Mesendoderm (in vitro differentiated cells): ENCODE data around the gene GPRC5B.

Experiments
- DNase-seq: peaks from one replicate; pipeline ENCODE4 v3.0.0; 2013
- H2AK5ac ChIP-seq: 2 replicates; pipeline ENCODE4 v1.6.1; 2013; ENCODE audit warnings: low read length, inconsistent platforms
- H2BK120ac ChIP-seq: 2 replicates; pipeline ENCODE4 v1.6.1; 2013; ENCODE audit warnings: low read depth, mild to moderate bottlenecking, low read length, moderate library complexity, mixed read lengths
- H2BK15ac ChIP-seq: replicated peaks from 2 replicates; pipeline ENCODE4 v1.6.1; 2013; ENCODE audit warnings: low read depth, mild to moderate bottlenecking, moderate library complexity
- H2BK5ac ChIP-seq: 2 replicates; pipeline ENCODE4 v1.6.1; 2013; ENCODE audit warnings: low read length, inconsistent platforms
- H3K18ac ChIP-seq: 2 replicates; pipeline ENCODE4 v1.6.1; 2013; ENCODE audit warnings: mild to moderate bottlenecking, low read length, mixed read lengths
- H3K23ac ChIP-seq: one replicate; pipeline ENCODE4 v1.6.1; 2013; ENCODE audit warnings: low read length
- H3K27ac ChIP-seq: 2 replicates; pipeline ENCODE4 v1.5.1; 2013; ENCODE audit warnings: low read depth, mild to moderate bottlenecking, inconsistent platforms, low read length, moderate library complexity
- H3K27me3 ChIP-seq: 2 replicates; pipeline ENCODE4 v1.6.1; 2013; ENCODE audit warnings: low read length, control low read depth, mild to moderate bottlenecking, inconsistent platforms; ENCODE audit not compliant: insufficient read depth, poor library complexity
- H3K36me3 ChIP-seq: 2 replicates; pipeline ENCODE4 v1.6.1; 2013; ENCODE audit warnings: low read length, inconsistent platforms; ENCODE audit not compliant: control insufficient read depth, insufficient read depth
- H3K4ac ChIP-seq: one replicate; pipeline ENCODE4 v1.6.1; 2013; ENCODE audit warnings: low read depth, mild to moderate bottlenecking, low read length, moderate library complexity
- H3K4me1 ChIP-seq: 2 replicates; pipeline ENCODE4 v1.6.1; 2013; ENCODE audit warnings: low read depth, low read length, inconsistent platforms; ENCODE audit not compliant: control insufficient read depth
- H3K4me2 ChIP-seq: 2 replicates; pipeline ENCODE4 v1.6.1; 2013; ENCODE audit warnings: low read length
- H3K4me3 ChIP-seq: 2 replicates; pipeline ENCODE4 v1.5.1; 2013; ENCODE audit warnings: mild to moderate bottlenecking, low read length
- H3K56ac ChIP-seq: one replicate; pipeline ENCODE4 v1.6.1; 2013; ENCODE audit warnings: low read length
- H3K79me1 ChIP-seq: 2 replicates; pipeline ENCODE4 v1.6.1; 2013; ENCODE audit warnings: low read length, inconsistent platforms
- H3K79me2 ChIP-seq: 2 replicates; pipeline ENCODE4 v1.6.1; 2013; ENCODE audit warnings: mild to moderate bottlenecking, low read length; ENCODE audit not compliant: control insufficient read depth, insufficient read depth
- H3K9ac ChIP-seq: 2 replicates; pipeline ENCODE4 v1.6.1; 2013; ENCODE audit warnings: low read length, inconsistent platforms
- H4K5ac ChIP-seq: one replicate; pipeline ENCODE4 v1.6.1; 2013; ENCODE audit warnings: low read length
- H4K8ac ChIP-seq: one replicate; pipeline ENCODE4 v1.6.1; 2013; ENCODE audit warnings: low read depth, mild to moderate bottlenecking, control low read depth, low read length, moderate library complexity
- WGBS: extraction: QIAGEN DNeasy Blood & Tissue Kit; methylation state at CpG from one replicate; pipeline ENCODE4 v1.1.7; 2013; ENCODE audit warnings: low lambda C conversion rate, missing lambda C conversion rate; ENCODE audit not compliant: insufficient coverage; ENCODE audit errors: extremely low coverage; 5-methylcytosine and 5-hydroxymethylcytosine counted together

GPRC5B gene

GRCh38 chr16:19835968-19836421 lies 48.7 kb downstream of the GPRC5B start:
- Histone ChIP-seq H3K27me3 (no peaks in the 10 kb centered on the region), H3K4ac (no peak overlapping the region), H3K4me3 (no peak overlapping the region), H3K4me2 (no peak overlapping the region), H3K23ac (no peak overlapping the region), H3K9ac (no peak overlapping the region), H2BK15ac (no peak overlapping the region), H3K18ac (no peak overlapping the region), H3K36me3 (no peaks in the 10 kb centered on the region), H4K5ac (no peak overlapping the region), H3K56ac (no peak overlapping the region), H3K4me1 (no peaks in the 10 kb centered on the region), H3K79me1 (no peaks in the 10 kb centered on the region), H3K79me2 (no peaks in the 10 kb centered on the region), H4K8ac (no peak overlapping the region), H3K27ac (no peak overlapping the region), H2BK120ac (no peak overlapping the region), H2BK5ac (no peak overlapping the region), H2AK5ac (no peak overlapping the region)
- no peak for DNase-seq

DNA sequence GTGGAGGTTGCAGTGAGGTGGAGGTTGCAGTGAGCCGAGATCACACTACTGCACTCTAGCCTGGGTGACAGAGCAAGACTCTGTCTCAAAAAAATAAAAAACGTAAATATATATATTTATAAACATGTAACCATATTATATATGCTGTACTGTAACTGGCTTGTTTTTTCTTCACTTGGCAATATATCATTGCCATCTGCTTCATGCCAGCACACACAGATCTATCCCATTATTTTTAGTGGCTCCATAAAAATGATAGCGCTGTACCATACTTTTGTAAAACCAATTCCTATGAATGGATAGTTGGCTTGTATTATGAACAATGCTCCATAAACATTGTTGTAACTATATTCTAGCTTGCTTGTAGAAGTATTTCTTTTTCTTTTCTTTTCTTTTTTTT lies 49.5 kb downstream of the GPRC5B start:
- H2BK15ac ChIP-seq: no peak overlapping the region

DNA sequence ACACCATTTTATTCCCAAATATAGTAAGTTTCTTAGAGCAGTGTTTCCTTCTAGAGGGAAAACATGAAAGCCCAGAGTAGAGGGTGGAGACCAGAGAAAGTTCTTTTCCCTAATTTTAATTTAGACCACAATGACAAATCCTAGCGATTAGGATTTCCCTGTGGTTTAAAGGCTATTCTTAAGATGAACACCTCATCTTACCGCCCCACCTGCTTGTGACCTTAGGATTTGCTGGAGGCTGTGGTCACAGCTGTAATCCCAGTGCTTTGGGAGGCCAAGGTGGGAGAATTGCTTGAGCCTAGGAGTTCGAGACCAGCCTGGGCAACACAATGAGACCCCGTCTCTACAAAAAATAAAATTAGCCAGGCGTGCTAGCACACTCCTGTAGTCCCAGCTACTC lies 51.1 kb downstream of the GPRC5B start:
- no peak overlapping the region for H4K8ac ChIP-seq
- H3K79me1 ChIP-seq: no peaks in the 10 kb centered on the region
- no peak overlapping the region for H4K5ac ChIP-seq
- DNase-seq: no peak
- H3K9ac ChIP-seq: no peak overlapping the region
- no peak overlapping the region for H2AK5ac ChIP-seq
- H2BK5ac ChIP-seq: no peak overlapping the region
- no peak overlapping the region for H3K4ac ChIP-seq
- H3K27ac ChIP-seq: no peak overlapping the region
- H3K4me1 ChIP-seq: no peaks in the 10 kb centered on the region
- H3K56ac ChIP-seq: no peak overlapping the region
- no peak overlapping the region for H2BK15ac ChIP-seq
- H3K36me3 ChIP-seq: no peaks in the 10 kb centered on the region
- H3K79me2 ChIP-seq: no peaks in the 10 kb centered on the region
- H3K4me2 ChIP-seq: no peak overlapping the region
- no peak overlapping the region for H2BK120ac ChIP-seq
- no peak overlapping the region for H3K18ac ChIP-seq
- no peaks in the 10 kb centered on the region for H3K27me3 ChIP-seq
- WGBS: no CpG with 5 or more reads among the region's 5 CpGs
- H3K23ac ChIP-seq: no peak overlapping the region
- H3K4me3 ChIP-seq: no peak overlapping the region

More for the DNA sequence above, 49.5 kb downstream of the GPRC5B start:
- no peaks in the 10 kb centered on the region for H3K79me2 ChIP-seq
- H3K4ac ChIP-seq: no peak overlapping the region
- no peaks in the 10 kb centered on the region for H3K4me1 ChIP-seq
- H4K8ac ChIP-seq: no peak overlapping the region
- no peak overlapping the region for H3K56ac ChIP-seq
- no peak overlapping the region for H3K18ac ChIP-seq
- DNase-seq: no peak
- H2BK120ac ChIP-seq: no peak overlapping the region
- H2BK5ac ChIP-seq: no peak overlapping the region
- no peaks in the 10 kb centered on the region for H3K79me1 ChIP-seq
- no peak overlapping the region for H4K5ac ChIP-seq
- no peak overlapping the region for H3K23ac ChIP-seq
- H2AK5ac ChIP-seq: no peak overlapping the region
- H3K27ac ChIP-seq: no peak overlapping the region
- H3K4me2 ChIP-seq: no peak overlapping the region
- no peak overlapping the region for H3K9ac ChIP-seq
- H3K4me3 ChIP-seq: no peak overlapping the region
- no peaks in the 10 kb centered on the region for H3K27me3 ChIP-seq
- no peaks in the 10 kb centered on the region for H3K36me3 ChIP-seq
- no CpG with 5 or more reads among the region's 3 CpGs for WGBS

DNA sequence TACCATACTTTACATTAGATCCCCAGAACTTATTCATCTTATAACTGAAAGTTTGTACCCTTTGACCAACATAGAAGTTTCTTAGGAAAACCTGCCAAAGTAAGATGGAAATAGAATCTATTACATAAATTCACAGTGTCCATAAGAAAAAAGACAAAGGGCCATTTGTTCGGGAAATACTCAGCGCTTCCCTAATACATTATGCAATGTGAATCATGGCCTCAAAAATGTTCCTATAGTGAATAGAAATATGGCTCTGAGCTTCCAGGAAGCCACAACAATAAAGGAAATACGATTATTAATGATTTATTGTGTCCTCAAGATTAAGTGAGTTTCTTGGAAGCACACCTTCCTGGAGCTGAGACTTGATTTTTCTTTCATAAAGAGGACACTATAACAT lies 51.5 kb downstream of the GPRC5B start:
- H3K23ac ChIP-seq: no peak overlapping the region
- H3K4me1 ChIP-seq: no peaks in the 10 kb centered on the region
- no CpG with 5 or more reads among the region's 3 CpGs for WGBS
- no peak overlapping the region for H4K8ac ChIP-seq
- no peak overlapping the region for H3K4ac ChIP-seq
- H3K9ac ChIP-seq: no peak overlapping the region
- H3K56ac ChIP-seq: no peak overlapping the region
- no peak overlapping the region for H2BK120ac ChIP-seq
- no peak overlapping the region for H3K27ac ChIP-seq
- no peaks in the 10 kb centered on the region for H3K79me2 ChIP-seq
- no peak overlapping the region for H3K4me2 ChIP-seq
- H3K36me3 ChIP-seq: no peaks in the 10 kb centered on the region
- no peak overlapping the region for H3K18ac ChIP-seq
- no peak overlapping the region for H2BK5ac ChIP-seq
- no peaks in the 10 kb centered on the region for H3K79me1 ChIP-seq
- DNase-seq: no peak
- H3K4me3 ChIP-seq: no peak overlapping the region
- no peak overlapping the region for H2AK5ac ChIP-seq
- no peak overlapping the region for H4K5ac ChIP-seq
- H3K27me3 ChIP-seq: no peaks in the 10 kb centered on the region
- H2BK15ac ChIP-seq: no peak overlapping the region

- Histone ChIP-seq H2BK5ac (no peak overlapping the region), H3K36me3 (no peaks in the 10 kb centered on the region), H3K9ac (no peak overlapping the region), H3K4ac (no peak overlapping the region), H3K79me2 (no peaks in the 10 kb centered on the region), H2BK15ac (no peak overlapping the region), H3K4me1 (no peaks in the 10 kb centered on the region), H3K4me3 (no peak overlapping the region), H3K18ac (no peak overlapping the region), H3K4me2 (no peak overlapping the region), H3K79me1 (no peaks in the 10 kb centered on the region), H2AK5ac (no peak overlapping the region), H2BK120ac (no peak overlapping the region), H3K56ac (no peak overlapping the region), H3K27me3 (no peaks in the 10 kb centered on the region), H3K23ac (no peak overlapping the region), H4K8ac (no peak overlapping the region), H4K5ac (no peak overlapping the region), H3K27ac (no peak overlapping the region)
- DNase-seq: no peak
- no CpG with 5 or more reads among the region's 6 CpGs for WGBS
These were observed 53.0 kb downstream of the GPRC5B start for GRCh38 chr16:19831678-19832077.

DNA sequence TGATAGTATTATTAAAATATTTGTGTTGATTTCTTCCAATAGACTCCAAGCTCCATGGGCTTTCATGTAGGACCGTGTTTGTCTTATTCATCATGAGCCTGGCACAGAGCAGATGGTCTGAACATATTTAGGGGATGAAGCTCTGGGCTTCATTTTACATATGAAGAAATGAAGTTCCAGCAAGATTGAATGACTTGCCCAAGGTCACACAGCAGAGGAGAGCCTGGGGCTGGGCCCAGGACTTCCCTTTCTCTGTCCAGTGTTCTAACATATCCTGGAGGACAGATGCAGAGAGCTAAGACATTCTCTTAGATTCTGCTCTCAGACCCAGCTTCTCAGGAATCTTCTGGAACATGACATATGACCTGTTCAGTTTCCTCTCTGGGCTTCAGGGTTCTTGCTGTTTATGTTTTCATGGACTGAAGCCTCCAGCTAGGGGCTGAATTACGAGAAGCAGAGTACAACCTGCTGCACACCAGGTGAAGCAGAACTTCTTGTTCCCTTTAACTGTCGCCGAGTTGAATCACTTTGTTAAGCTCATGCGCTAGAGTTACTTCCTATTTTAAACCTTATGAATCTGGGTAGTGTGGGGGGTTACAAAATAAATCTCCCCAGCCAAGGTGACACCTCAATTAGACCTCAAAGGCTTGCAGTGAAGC lies 53.6 kb downstream of the GPRC5B start:
- Histone ChIP-seq H3K4ac (no peak overlapping the region), H3K79me2 (no peaks in the 10 kb centered on the region), H3K4me1 (no peaks in the 10 kb centered on the region), H2BK15ac (no peak overlapping the region), H3K18ac (no peak overlapping the region), H4K5ac (no peak overlapping the region), H2BK5ac (no peak overlapping the region), H4K8ac (no peak overlapping the region), H3K56ac (no peak overlapping the region), H3K23ac (no peak overlapping the region), H2AK5ac (no peak overlapping the region), H3K36me3 (no peaks in the 10 kb centered on the region), H3K4me2 (no peak overlapping the region), H3K79me1 (no peaks in the 10 kb centered on the region), H3K9ac (no peak overlapping the region), H3K27me3 (no peaks in the 10 kb centered on the region), H2BK120ac (no peak overlapping the region), H3K27ac (no peak overlapping the region), H3K4me3 (no peak overlapping the region)
- no peak for DNase-seq
- WGBS: no CpG with 5 or more reads among the region's 5 CpGs
